Right atrium auricular region (tissue), 2 donors: ENCODE data around the gene TRAPPC2L. TPM values are rescaled to one million over a fixed set of nuclear protein-coding genes. Genes with fewer than 3 reads are reported as not detected.

Experiments
- DNase-seq: peaks from one replicate; pipeline ENCODE4 v3.0.0-alpha.2; 2019; ENCODE audit warnings: low spot score
- H3K27ac ChIP-seq, 2 donors: fragments of 200-600 bp; sonication (generic); 1 replicate in 1 of 2; 2 replicates in 1 of 2; pipeline ENCODE4 v1.5.1; 2016 to 2019
- H3K27me3 ChIP-seq, 2 donors: fragments of 200-600 bp; sonication (generic); one replicate each; pipeline versions ENCODE4 v1.5.1 to v1.6.0; 2017 to 2019
- H3K36me3 ChIP-seq: fragments of 200-600 bp; sonication (generic); one replicate; pipeline ENCODE4 v1.5.1; 2016
- H3K4me1 ChIP-seq, 2 donors: fragments of 200-600 bp; sonication (generic); one replicate each; pipeline versions ENCODE4 v1.5.1 to v1.6.0; 2017 to 2019
- H3K4me3 ChIP-seq, 2 donors: fragments of 200-600 bp; sonication (generic); 1 replicate in 1 of 2; 2 replicates in 1 of 2; pipeline ENCODE4 v1.5.1; 2017 to 2019; ENCODE audit warnings: mild to moderate bottlenecking in 1 of 2, moderate library complexity in 1 of 2
- H3K9me3 ChIP-seq, 2 donors: fragments of 200-600 bp; sonication (generic); one replicate each; pipeline ENCODE4 v1.5.1; 2019
- total RNA-seq, 2 donors: library from RNA; depleted of rRNA; stranded (reverse); fragments of >200 nt; gene quantifications; one replicate each; pipeline ENCODE4 v1.1.0, GENCODE V29; 2016
- TF ChIP-seq, protein P1 (sequence below), 2 donors: fragments of 200-600 bp; sonication (generic); IDR thresholded peaks; one replicate each; pipeline ENCODE4 v1.5.1; 2019; ENCODE audit warnings: antibody characterized with exemption in 2 of 2

TRAPPC2L gene
- total RNA-seq, 2 donors from 2014 or later, result 30.7 to 33.0 TPM

DNA sequence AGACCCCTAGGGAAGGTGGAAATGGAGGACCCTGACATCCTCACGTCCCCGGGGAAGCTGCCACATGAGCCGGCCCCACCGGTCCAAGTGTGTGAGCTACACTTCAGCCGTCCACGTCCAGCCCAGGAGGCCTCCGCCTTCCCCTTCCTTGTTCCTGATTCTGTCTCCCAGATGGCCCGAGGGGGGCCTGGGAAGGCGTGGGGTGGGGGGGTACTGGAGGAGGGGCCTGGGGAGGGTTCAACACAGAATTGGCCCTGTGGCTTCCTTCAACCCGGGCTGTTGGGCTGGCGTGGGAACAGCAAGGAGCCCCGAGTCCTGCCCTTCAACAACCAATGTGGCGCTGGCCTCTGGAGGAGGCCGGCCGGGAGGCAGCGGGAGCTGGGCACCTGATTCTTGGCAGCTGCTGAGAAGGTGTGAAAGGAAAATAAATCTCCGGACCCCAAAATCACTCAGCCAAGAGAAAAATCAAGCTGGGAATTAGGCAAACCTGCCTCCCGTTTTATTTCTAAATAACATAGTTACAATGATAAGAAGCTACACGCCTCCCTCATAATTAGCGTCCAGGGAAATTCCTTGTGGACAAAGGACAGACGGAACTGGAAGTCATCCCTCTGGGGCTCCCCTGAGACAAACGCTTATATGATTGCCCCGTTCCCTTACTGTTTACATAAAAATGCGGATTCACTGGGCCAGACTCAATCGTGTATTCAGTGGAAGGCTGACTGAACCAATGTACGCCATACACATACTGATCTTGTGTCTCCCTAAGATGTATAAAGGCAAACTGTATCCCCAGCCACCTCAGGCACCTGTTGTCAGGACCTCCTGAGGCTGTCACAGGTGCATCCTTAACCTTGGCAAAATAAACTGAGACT is 43.4 kb upstream of the TRAPPC2L start:
- DNase-seq, result no peak
- no peak overlapping the region for H3K4me3 ChIP-seq
- H3K27ac ChIP-seq, result peak overlapping the region in 1 of 2 donors; percentile 92

DNA sequence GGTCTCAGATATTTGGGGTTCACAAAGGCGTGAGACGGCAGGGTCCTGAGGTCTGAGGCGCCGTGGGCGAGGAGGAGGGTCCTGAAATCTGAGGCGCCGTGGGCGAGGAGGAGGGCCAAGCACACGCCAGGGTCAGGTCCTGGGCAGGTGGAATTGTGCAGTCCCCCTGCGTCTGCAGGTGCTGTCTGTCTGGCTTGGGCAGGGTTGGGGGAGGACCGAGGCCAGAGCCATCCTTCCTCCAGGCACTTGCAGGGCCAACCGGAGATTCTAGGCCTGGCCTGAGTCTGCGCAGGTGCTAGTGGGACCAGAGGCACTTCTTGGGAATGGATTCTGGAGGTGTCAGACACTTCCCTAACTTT is 42.8 kb upstream of the TRAPPC2L start:
- H3K27me3 ChIP-seq, result no peaks in the 10 kb centered on the region
- peaks cover 0 to 37% of the 10 kb centered on the region in 2 donors for H3K4me1 ChIP-seq
- peaks cover 8% of the 10 kb centered on the region for H3K36me3 ChIP-seq
- TF ChIP-seq, protein P1, sequence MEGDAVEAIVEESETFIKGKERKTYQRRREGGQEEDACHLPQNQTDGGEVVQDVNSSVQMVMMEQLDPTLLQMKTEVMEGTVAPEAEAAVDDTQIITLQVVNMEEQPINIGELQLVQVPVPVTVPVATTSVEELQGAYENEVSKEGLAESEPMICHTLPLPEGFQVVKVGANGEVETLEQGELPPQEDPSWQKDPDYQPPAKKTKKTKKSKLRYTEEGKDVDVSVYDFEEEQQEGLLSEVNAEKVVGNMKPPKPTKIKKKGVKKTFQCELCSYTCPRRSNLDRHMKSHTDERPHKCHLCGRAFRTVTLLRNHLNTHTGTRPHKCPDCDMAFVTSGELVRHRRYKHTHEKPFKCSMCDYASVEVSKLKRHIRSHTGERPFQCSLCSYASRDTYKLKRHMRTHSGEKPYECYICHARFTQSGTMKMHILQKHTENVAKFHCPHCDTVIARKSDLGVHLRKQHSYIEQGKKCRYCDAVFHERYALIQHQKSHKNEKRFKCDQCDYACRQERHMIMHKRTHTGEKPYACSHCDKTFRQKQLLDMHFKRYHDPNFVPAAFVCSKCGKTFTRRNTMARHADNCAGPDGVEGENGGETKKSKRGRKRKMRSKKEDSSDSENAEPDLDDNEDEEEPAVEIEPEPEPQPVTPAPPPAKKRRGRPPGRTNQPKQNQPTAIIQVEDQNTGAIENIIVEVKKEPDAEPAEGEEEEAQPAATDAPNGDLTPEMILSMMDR (IDR thresholded peaks at IDR 0.05), result no peak
- DNase-seq, result no peak
- no peak overlapping the region for H3K27ac ChIP-seq
- no peaks in the 10 kb centered on the region for H3K9me3 ChIP-seq
- H3K4me3 ChIP-seq, result no peak overlapping the region

More for the DNA sequence above, 43.4 kb upstream of the TRAPPC2L start:
- H3K9me3 ChIP-seq, result no peaks in the 10 kb centered on the region
- TF ChIP-seq, protein P1 (IDR thresholded peaks at IDR 0.05), result no peak
- peaks cover 0 to 37% of the 10 kb centered on the region in 2 donors for H3K4me1 ChIP-seq
- peaks cover 10% of the 10 kb centered on the region for H3K36me3 ChIP-seq
- no peaks in the 10 kb centered on the region for H3K27me3 ChIP-seq

DNA sequence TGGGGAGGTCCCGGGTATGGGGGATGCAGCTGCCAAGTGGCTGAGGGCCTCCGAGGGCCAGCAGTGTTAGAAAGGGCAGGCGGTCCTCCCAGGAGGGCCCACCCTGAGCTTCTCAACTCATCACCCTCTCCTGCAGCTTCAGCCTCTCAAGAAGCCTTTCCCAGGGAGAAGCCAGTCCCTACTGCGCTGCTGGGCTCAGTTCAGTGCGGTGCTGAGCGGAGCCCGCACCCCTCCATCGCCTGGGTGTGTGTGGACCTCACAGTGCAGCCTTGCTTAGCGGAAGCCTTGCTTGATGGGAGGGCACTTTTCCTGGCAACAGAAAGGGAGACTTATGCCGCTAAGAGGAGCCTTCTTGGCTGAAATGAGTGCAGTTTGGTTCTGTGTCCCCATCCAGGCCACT is 41.7 kb upstream of the TRAPPC2L start:
- peaks cover 0 to 29% of the 10 kb centered on the region in 2 donors for H3K4me1 ChIP-seq
- H3K27me3 ChIP-seq, result no peaks in the 10 kb centered on the region
- H3K9me3 ChIP-seq, result no peaks in the 10 kb centered on the region
- H3K36me3 ChIP-seq, result no peaks in the 10 kb centered on the region
- no peak overlapping the region for H3K4me3 ChIP-seq
- H3K27ac ChIP-seq, result no peak overlapping the region
- DNase-seq, result no peak
- TF ChIP-seq, protein P1 (IDR thresholded peaks at IDR 0.05), result no peak

DNA sequence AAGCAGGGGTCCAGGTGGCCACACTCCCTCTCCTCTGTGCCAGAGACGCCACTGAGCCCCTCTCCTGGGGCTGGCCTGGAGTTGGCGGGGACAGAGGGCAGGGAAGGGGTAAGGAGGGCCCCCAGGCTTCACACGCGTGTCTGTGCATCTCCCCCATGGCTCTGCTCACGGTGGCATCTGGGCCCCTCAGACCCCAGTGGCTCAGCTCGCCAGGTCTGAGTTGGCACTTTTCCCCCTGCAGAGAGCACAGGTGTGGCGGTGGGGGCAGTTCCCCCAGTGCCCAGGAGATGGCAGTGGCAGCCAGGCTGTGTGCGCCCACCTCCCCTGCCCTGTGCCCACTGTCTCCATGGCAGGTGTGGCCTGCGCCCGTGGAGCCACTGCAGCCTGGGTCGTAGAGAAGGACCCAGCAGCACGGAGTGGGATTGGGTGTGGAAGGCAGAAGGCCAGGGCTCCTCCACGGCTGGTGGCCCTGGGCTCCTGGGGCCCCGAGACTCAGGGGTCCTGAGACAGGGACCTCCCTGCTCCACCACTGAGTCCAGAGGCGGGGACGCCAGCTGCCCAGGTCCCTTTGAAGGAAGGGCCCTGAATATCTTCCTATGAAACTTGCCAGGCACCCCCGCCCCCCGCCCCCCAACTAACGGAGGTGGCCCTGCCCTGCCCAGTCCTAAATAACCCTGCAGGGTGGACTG is 40.9 kb upstream of the TRAPPC2L start:
- Histone ChIP-seq H3K36me3 (no peaks in the 10 kb centered on the region), H3K9me3 (no peaks in the 10 kb centered on the region), H3K4me1 (peaks cover 0 to 21% of the 10 kb centered on the region in 2 donors), H3K27ac (no peak overlapping the region), H3K27me3 (no peaks in the 10 kb centered on the region), H3K4me3 (no peak overlapping the region)
- no peak for DNase-seq
- TF ChIP-seq, protein P1 (IDR thresholded peaks at IDR 0.05), result peak; percentile 39 to 75

DNA sequence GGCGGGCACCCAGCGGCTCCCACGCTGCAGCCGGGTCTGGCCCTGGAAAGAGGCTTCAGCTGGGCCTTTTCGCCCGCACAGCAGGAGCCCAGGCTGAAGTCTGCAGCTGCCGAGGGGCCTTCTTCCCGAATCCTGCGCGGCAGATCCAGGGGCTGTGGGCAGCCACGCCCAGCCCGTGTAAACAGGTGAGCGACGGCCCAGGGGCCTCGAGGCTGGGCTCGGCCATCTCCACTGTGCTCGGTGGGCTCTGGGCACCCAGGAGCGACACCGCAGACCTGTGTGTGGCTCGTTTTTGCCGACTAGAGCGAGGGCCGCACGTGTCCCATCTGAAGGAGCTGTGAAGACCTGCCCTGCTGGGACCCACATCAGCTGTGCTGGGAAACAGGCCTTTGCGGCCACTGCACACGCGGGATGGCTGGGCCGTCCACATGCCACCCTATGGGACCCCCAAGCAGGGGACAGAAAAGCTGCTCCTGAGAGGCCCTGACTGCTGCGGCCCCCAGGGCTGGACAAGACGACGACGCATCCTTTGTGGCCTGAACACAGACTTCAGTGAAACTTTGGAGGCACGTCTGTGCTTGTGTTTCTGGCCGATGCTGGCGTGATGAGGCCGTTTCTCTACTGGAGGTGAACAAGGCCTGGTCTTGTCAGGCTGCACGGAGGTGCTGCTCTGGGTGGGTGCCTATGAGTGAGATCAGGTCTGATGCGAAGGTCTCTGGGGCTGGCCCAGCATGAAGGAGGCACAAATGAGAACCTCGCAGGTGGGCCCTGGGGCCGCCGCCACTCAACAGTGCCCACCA is 40.0 kb upstream of the TRAPPC2L start:
- Histone ChIP-seq H3K4me3 (no peak overlapping the region), H3K4me1 (peaks cover 0 to 16% of the 10 kb centered on the region in 2 donors), H3K36me3 (peaks cover 2% of the 10 kb centered on the region), H3K27me3 (no peaks in the 10 kb centered on the region), H3K9me3 (no peaks in the 10 kb centered on the region), H3K27ac (no peak overlapping the region)
- DNase-seq, result no peak
- TF ChIP-seq, protein P1 (IDR thresholded peaks at IDR 0.05), result no peak
